MM.1S (cell line): Measurements from ENCODE around the gene C11orf21.

Experiments used
- DNase-seq: peaks from one replicate; pipeline ENCODE4 v3.0.0-alpha.2; 2015
- H2AFZ ChIP-seq: fragments of 300-600 bp; sonication (generic); 2 replicates; pipeline ENCODE4 v1.6.0; 2016; ENCODE audit warnings: antibody characterized with exemption, low read length
- H3F3A ChIP-seq: fragments of 300-600 bp; sonication (generic); 2 replicates; pipeline ENCODE4 v1.6.1; 2016; ENCODE audit warnings: mild to moderate bottlenecking, antibody characterized with exemption, low read length, moderate library complexity, mixed read lengths; ENCODE audit not compliant: insufficient read depth
- H3K27ac ChIP-seq: fragments of 300-600 bp; sonication (generic); 2 replicates; pipeline ENCODE4 v1.5.1; 2016; ENCODE audit warnings: mild to moderate bottlenecking, low read length
- H3K27me3 ChIP-seq: fragments of 300-600 bp; sonication (generic); replicated peaks from 2 replicates; pipeline ENCODE4 v1.6.0; 2016; ENCODE audit warnings: low read length; ENCODE audit not compliant: insufficient read depth
- H3K36me3 ChIP-seq: fragments of 300-600 bp; sonication (generic); replicated peaks from 2 replicates; pipeline ENCODE4 v1.6.1; 2016; ENCODE audit warnings: mild to moderate bottlenecking, low read length, mixed read lengths; ENCODE audit not compliant: insufficient read depth
- H3K4me1 ChIP-seq: fragments of 300-600 bp; sonication (generic); 2 replicates; pipeline ENCODE4 v1.6.1; 2016; ENCODE audit warnings: low read length, mixed read lengths
- H3K4me2 ChIP-seq: fragments of 300-600 bp; sonication (generic); 2 replicates; pipeline ENCODE4 v1.6.0; 2016; ENCODE audit warnings: low read depth, low read length
- H3K4me3 ChIP-seq: fragments of 300-600 bp; sonication (generic); 2 replicates; pipeline ENCODE4 v1.5.1; 2016; ENCODE audit warnings: low read length, mixed read lengths
- H3K79me2 ChIP-seq: fragments of 300-600 bp; sonication (generic); 2 replicates; pipeline ENCODE4 v1.6.1; 2016; ENCODE audit warnings: mixed run types, low read length, mixed read lengths
- H3K9ac ChIP-seq: fragments of 300-600 bp; sonication (generic); 2 replicates; pipeline ENCODE4 v1.6.1; 2016; ENCODE audit warnings: low read length, mixed read lengths
- H3K9me2 ChIP-seq: fragments of 300-600 bp; sonication (generic); replicated peaks from 2 replicates; pipeline ENCODE4 v1.6.1; 2016; ENCODE audit warnings: mild to moderate bottlenecking, low read length, mixed read lengths; ENCODE audit not compliant: insufficient read depth
- H3K9me3 ChIP-seq: fragments of 300-600 bp; sonication (generic); replicated peaks from 2 replicates; pipeline ENCODE4 v1.6.1; 2016; ENCODE audit warnings: mild to moderate bottlenecking, low read length, mixed read lengths; ENCODE audit not compliant: insufficient read depth
- H4K20me1 ChIP-seq: fragments of 300-600 bp; sonication (generic); 2 replicates; pipeline ENCODE4 v1.6.1; 2016; ENCODE audit warnings: mild to moderate bottlenecking, low read length, moderate library complexity, mixed read lengths; ENCODE audit not compliant: insufficient read depth
- CTCF ChIP-seq: fragments of 300-600 bp; sonication (generic); IDR thresholded peaks from 2 replicates; pipeline ENCODE4 v1.5.1; 2016; ENCODE audit warnings: antibody characterized with exemption, low read length, mixed read lengths
- EZH2 ChIP-seq: fragments of 300-600 bp; sonication (generic); optimal IDR thresholded peaks from 2 replicates; pipeline ENCODE3; 2017; ENCODE audit warnings: low read depth, mild to moderate bottlenecking, antibody characterized with exemption, low read length, mixed read lengths
- EZH2phosphoT487 ChIP-seq: fragments of 300-600 bp; sonication (generic); IDR thresholded peaks from 2 replicates; pipeline ENCODE4 v1.6.1; 2018; ENCODE audit warnings: antibody characterized with exemption, low read length

C11orf21 gene

GRCh38 chr11:2346586-2347307 is 45.0 kb upstream of the C11orf21 start:
- Histone ChIP-seq H3K79me2 (no peaks in the 10 kb centered on the region), H3K4me3 (no peak overlapping the region), H3K4me1 (no peaks in the 10 kb centered on the region), H3K9ac (no peak overlapping the region), H3K27ac (no peak overlapping the region), H3F3A (no peaks in the 10 kb centered on the region), H3K4me2 (no peak overlapping the region), H4K20me1 (no peaks in the 10 kb centered on the region), H3K27me3 (peaks cover 84% of the 10 kb centered on the region), H3K9me2 (no peaks in the 10 kb centered on the region), H2AFZ (no peak overlapping the region), H3K9me3 (no peaks in the 10 kb centered on the region), H3K36me3 (no peaks in the 10 kb centered on the region)
- no peak for DNase-seq
- TF ChIP-seq EZH2phosphoT487 = no peak

- H3K4me2 ChIP-seq = no peak overlapping the region
- no peaks in the 10 kb centered on the region for H3K36me3 ChIP-seq
- no peak overlapping the region for H3K9ac ChIP-seq
- peaks cover 84% of the 10 kb centered on the region for H3K27me3 ChIP-seq
- H3K9me3 ChIP-seq = no peaks in the 10 kb centered on the region
- no peak overlapping the region for H2AFZ ChIP-seq
- H3K9me2 ChIP-seq = no peaks in the 10 kb centered on the region
- H3K79me2 ChIP-seq = no peaks in the 10 kb centered on the region
- no peak overlapping the region for H3K4me3 ChIP-seq
- H3K4me1 ChIP-seq = no peaks in the 10 kb centered on the region
- TF ChIP-seq EZH2phosphoT487 (no peak), CTCF (no peak), EZH2 (no peak)
- no peak overlapping the region for H3K27ac ChIP-seq
- H3F3A ChIP-seq = no peaks in the 10 kb centered on the region
- H4K20me1 ChIP-seq = no peaks in the 10 kb centered on the region
- DNase-seq = no peak
Observed at GRCh38 chr11:2346014-2346413, 44.3 kb upstream of the C11orf21 start.

GRCh38 chr11:2345050-2345449 is 43.3 kb upstream of the C11orf21 start:
- Histone ChIP-seq H3K9me2 (no peaks in the 10 kb centered on the region), H2AFZ (no peak overlapping the region), H3K4me2 (no peak overlapping the region), H3K9ac (no peak overlapping the region), H3F3A (no peaks in the 10 kb centered on the region), H3K9me3 (no peaks in the 10 kb centered on the region), H3K36me3 (no peaks in the 10 kb centered on the region), H3K27me3 (peaks cover 84% of the 10 kb centered on the region), H3K4me3 (no peak overlapping the region), H4K20me1 (no peaks in the 10 kb centered on the region), H3K27ac (no peak overlapping the region), H3K79me2 (no peaks in the 10 kb centered on the region), H3K4me1 (no peaks in the 10 kb centered on the region)
- DNase-seq = no peak
- TF ChIP-seq EZH2phosphoT487 (no peak), EZH2 (no peak), CTCF (no peak)

GRCh38 chr11:2343502-2343901 is 41.8 kb upstream of the C11orf21 start:
- Histone ChIP-seq H2AFZ (no peak overlapping the region), H3K9me2 (no peaks in the 10 kb centered on the region), H3K4me3 (no peak overlapping the region), H3K9me3 (no peaks in the 10 kb centered on the region), H3K36me3 (no peaks in the 10 kb centered on the region), H3K79me2 (no peaks in the 10 kb centered on the region), H3K4me2 (no peak overlapping the region), H4K20me1 (no peaks in the 10 kb centered on the region), H3K4me1 (no peaks in the 10 kb centered on the region), H3F3A (no peaks in the 10 kb centered on the region), H3K9ac (no peak overlapping the region), H3K27ac (no peak overlapping the region), H3K27me3 (peaks cover 84% of the 10 kb centered on the region)
- no peak for TF ChIP-seq EZH2
- TF ChIP-seq EZH2phosphoT487 = no peak
- no peak for TF ChIP-seq CTCF
- DNase-seq = no peak
